Measurements from ENCODE around the gene ERCC6. TPM values are rescaled to one million over a fixed set of nuclear protein-coding genes. Genes with fewer than 3 reads are reported as not detected.

ERCC6 gene
- total and polyA plus RNA-seq, 3 donors from 2014 or later: 19.4 to 20.1 (median 19.6) TPM

GRCh38 chr10:49542353-49542752 lies 3.4 kb upstream of the ERCC6 start:
- H3K36me3 ChIP-seq (ENCODE audit: low read depth, missing control alignments): no peaks in the 10 kb centered on the region
- no peak for DNase-seq
- H3K4me3 ChIP-seq: no peak overlapping the region
- intact Hi-C loops (cut with DNase I; ENCODE audit: low total_unique reads): no loop called here
- no peaks in the 10 kb centered on the region for H3K27me3 ChIP-seq
- 56 to 78% methylated on average over 4 of the region's 4 CpGs for WGBS, 2 donors
- TF ChIP-seq, protein P1, sequence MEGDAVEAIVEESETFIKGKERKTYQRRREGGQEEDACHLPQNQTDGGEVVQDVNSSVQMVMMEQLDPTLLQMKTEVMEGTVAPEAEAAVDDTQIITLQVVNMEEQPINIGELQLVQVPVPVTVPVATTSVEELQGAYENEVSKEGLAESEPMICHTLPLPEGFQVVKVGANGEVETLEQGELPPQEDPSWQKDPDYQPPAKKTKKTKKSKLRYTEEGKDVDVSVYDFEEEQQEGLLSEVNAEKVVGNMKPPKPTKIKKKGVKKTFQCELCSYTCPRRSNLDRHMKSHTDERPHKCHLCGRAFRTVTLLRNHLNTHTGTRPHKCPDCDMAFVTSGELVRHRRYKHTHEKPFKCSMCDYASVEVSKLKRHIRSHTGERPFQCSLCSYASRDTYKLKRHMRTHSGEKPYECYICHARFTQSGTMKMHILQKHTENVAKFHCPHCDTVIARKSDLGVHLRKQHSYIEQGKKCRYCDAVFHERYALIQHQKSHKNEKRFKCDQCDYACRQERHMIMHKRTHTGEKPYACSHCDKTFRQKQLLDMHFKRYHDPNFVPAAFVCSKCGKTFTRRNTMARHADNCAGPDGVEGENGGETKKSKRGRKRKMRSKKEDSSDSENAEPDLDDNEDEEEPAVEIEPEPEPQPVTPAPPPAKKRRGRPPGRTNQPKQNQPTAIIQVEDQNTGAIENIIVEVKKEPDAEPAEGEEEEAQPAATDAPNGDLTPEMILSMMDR (IDR thresholded peaks at IDR 0.05): no peak
- no peaks in the 10 kb centered on the region for H3K9me3 ChIP-seq
- H3K27ac ChIP-seq: no peak overlapping the region
- peaks cover 3% of the 10 kb centered on the region for H3K4me1 ChIP-seq

DNA sequence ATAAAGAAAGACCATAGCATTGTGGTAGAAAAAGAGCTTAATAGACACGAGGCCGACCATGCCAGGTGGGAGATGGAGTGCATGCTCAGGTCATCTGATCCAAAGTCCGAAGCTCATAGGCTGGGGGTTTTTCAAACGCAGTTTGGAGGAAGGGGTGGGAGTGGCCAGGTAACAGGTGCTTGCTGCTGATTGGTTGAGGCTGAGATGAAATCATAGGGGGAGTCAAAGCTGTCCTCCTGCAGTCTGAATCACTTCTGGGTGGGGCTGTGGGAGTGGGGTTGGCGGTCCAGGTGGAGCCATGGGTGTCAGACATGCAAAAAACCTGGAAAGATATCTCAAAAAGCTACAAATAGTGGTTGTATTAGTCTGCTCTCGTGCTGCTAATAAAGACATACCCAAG lies 2.8 kb upstream of the ERCC6 start:
- Histone ChIP-seq H3K27me3 (no peaks in the 10 kb centered on the region), H3K27ac (no peak overlapping the region), H3K36me3 (ENCODE audit: low read depth, missing control alignments) (no peaks in the 10 kb centered on the region), H3K4me3 (no peak overlapping the region), H3K4me1 (peaks cover 3% of the 10 kb centered on the region), H3K9me3 (no peaks in the 10 kb centered on the region)
- WGBS, 2 donors: 65 to 66% methylated on average over 6 of the region's 6 CpGs
- peak; percentile 18 for DNase-seq
- TF ChIP-seq POLR2A (IDR thresholded peaks at IDR 0.05): no peak
- TF ChIP-seq, protein P1 (IDR thresholded peaks at IDR 0.05): no peak
- intact Hi-C loops (cut with DNase I; ENCODE audit: low total_unique reads): no loop called here

DNA sequence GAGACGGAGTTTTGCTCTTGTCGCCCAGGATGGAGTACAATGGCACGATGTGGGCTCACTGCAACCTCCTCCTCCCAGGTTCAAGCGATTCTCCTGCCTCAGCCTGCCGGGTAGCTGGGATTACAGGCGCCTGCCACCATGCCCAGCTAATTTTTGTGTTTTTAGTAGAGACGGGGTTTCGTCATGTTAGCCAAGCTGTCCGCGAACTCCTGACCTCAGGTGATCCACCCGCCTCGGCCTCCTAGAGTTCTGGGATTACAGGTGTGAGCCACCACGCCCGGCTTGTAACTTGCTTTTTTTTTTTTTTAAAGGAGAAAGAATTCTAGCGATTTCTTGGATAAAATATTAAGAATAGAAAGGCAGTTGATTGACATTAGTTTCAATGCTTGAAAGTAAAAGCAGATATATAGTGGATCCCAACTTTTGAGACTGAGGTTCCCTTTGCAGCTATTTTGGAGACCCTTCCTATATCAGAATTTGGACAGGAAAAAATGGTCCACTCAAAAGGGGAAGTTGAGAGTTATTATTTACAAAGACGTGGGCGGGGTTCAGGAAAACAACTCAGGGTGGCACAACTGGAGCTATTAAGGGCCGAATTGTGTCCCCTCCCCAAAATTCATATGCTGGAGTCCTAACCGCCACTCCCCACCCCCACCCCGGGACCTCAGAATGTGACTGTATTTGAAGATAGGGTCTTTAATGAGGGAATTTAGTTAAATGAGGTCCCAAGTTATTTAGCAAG lies 1.3 kb upstream of the ERCC6 start:
- H3K9me3 ChIP-seq: no peaks in the 10 kb centered on the region
- H3K4me1 ChIP-seq: peaks cover 3% of the 10 kb centered on the region
- intact Hi-C loops (cut with DNase I; ENCODE audit: low total_unique reads): no loop called here
- H3K27ac ChIP-seq: peak overlapping the region in 1 of 2 donors; percentile 6
- no peak for DNase-seq
- 57 to 66% methylated on average over 20 of the region's 20 CpGs for WGBS, 2 donors
- H3K27me3 ChIP-seq: no peaks in the 10 kb centered on the region
- TF ChIP-seq, protein P1 (IDR thresholded peaks at IDR 0.05): no peak
- TF ChIP-seq POLR2A (IDR thresholded peaks at IDR 0.05): no peak
- H3K36me3 ChIP-seq (ENCODE audit: low read depth, missing control alignments): no peaks in the 10 kb centered on the region
- peak overlapping the region in 1 of 2 donors; percentile 93 for H3K4me3 ChIP-seq

DNA sequence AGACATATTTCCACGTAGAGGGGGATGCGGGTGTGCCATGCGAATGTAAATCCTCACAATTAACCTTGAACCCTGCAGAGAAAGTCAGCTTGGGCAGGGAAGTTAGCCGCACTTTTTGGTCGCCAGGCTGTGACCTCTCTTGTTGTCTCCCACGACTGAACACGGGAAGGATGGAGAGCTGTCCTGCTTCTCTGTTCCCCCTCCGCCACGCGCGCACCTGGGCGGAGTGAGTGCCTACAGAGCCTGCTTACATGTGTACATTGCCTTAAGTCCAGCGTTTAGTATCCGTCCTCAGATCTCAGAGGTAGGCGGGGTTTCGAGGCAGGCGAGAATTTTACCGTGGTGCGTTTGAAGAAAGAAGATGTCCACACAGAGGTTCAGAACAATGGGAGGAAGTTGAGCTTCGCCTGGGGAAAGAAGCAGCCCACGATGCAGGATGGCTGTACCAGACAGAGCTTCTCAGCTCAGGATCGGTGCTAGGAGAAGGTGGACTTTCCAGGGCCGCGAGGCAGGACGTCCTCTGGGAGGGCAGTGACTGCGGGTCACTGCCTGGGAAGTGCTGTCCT lies 482 bp upstream of the ERCC6 start:
- intact Hi-C loops (cut with DNase I; ENCODE audit: low total_unique reads): no loop called here
- Histone ChIP-seq H3K4me3 (peak overlapping the region; percentile 72 to 93), H3K36me3 (ENCODE audit: low read depth, missing control alignments) (no peaks in the 10 kb centered on the region), H3K27ac (peak overlapping the region; percentile 6 to 39), H3K4me1 (peaks cover 3% of the 10 kb centered on the region), H3K9me3 (no peaks in the 10 kb centered on the region), H3K27me3 (no peaks in the 10 kb centered on the region)
- DNase-seq: peak; percentile 39
- 0 to 1% methylated on average over 26 of the region's 26 CpGs for WGBS, 2 donors
- TF ChIP-seq, protein P1 (IDR thresholded peaks at IDR 0.05): peak in 1 of 3 experiments; percentile 0
- TF ChIP-seq POLR2A (IDR thresholded peaks at IDR 0.05): no peak

Data from testis (tissue), 3 donors.